ENCODE results near the gene DPP6.

- TF ChIP-seq EZH2phosphoT487 (IDR thresholded peaks at IDR 0.05; ENCODE audit: unreplicated experiment) (no peak), CTCF (conservative IDR thresholded peaks at IDR 0.05; ENCODE audit: low read depth in 2 of 2) (no peak)
Observed at GRCh38 chr7:154409703-154410311, 357.6 kb downstream of the DPP6 start.
